Omental fat pad (tissue), 4 donors: Measurements from ENCODE around the gene SDK1. TPM values are rescaled to one million over a fixed set of nuclear protein-coding genes. Genes with fewer than 3 reads are reported as not detected.

Source experiments
- ATAC-seq: fragments of 150-250 bp; one replicate; pipeline ENCODE4 v1.9.1; 2016; ENCODE audit warnings: mild to moderate bottlenecking, moderate library complexity; ENCODE audit not compliant: low FRiP score
- DNase-seq: peaks from one replicate; pipeline ENCODE4 v3.0.0-alpha.2; 2019; ENCODE audit warnings: low spot score
- total RNA-seq, 4 donors: library from RNA; depleted of rRNA; stranded (reverse); fragments of >200 nt; gene quantifications; one replicate each; pipeline ENCODE4 v1.1.0, GENCODE V29; 2016
- TF ChIP-seq, protein P1 (sequence below), 3 donors: fragments of 450-650 bp; IDR thresholded peaks; one replicate each; pipeline ENCODE4 v1.5.1; 2016 to 2017; ENCODE audit warnings: antibody characterized with exemption in 3 of 3, mild to moderate bottlenecking in 3 of 3, moderate library complexity in 2 of 3

SDK1 gene
- total RNA-seq, 4 donors from 2014 or later, result 2.5 to 14.7 (median 5.4) TPM

DNA sequence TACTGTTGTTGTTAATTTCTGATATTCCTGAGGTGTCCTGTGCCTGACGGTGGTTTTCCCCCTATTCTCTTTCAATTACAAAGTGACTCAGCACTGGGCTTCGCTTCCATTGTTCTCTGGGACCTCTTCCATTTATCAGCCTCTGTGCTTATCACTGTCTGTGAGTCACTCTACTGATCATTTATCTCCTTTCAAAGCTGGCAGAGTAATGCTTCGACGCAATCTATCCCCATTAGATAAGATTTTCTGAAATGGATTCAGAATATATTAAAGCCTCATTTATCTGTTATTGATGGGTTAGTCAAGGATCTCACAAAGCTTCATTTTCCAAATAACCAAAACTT is 679.2 kb downstream of the SDK1 start:
- ATAC-seq, result no peak
- TF ChIP-seq, protein P1, sequence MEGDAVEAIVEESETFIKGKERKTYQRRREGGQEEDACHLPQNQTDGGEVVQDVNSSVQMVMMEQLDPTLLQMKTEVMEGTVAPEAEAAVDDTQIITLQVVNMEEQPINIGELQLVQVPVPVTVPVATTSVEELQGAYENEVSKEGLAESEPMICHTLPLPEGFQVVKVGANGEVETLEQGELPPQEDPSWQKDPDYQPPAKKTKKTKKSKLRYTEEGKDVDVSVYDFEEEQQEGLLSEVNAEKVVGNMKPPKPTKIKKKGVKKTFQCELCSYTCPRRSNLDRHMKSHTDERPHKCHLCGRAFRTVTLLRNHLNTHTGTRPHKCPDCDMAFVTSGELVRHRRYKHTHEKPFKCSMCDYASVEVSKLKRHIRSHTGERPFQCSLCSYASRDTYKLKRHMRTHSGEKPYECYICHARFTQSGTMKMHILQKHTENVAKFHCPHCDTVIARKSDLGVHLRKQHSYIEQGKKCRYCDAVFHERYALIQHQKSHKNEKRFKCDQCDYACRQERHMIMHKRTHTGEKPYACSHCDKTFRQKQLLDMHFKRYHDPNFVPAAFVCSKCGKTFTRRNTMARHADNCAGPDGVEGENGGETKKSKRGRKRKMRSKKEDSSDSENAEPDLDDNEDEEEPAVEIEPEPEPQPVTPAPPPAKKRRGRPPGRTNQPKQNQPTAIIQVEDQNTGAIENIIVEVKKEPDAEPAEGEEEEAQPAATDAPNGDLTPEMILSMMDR (IDR thresholded peaks at IDR 0.05), result no peak
- no peak for DNase-seq

DNA sequence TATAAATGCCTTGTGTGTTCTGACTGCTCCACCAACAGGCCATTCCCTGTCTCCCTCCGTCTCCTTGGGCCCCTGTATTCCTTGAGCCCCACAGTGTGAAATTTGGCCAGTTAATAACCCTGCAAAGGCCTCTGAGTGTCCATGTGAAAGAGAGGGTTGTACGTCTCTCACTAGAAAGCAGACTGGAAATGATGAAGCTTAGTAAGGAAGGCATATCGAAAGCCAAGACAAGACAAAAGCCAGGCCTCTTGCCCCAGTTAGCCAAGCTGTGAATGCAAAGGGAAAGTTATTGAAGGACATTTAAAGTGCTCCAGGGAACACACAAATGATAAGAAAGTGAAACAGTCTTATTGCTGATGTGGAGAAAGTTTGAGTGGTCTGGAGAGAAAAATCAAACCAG is 680.2 kb downstream of the SDK1 start:
- DNase-seq, result no peak
- ATAC-seq, result no peak
- TF ChIP-seq, protein P1 (IDR thresholded peaks at IDR 0.05), result no peak

GRCh38 chr7:3984456-3984855 is 683.4 kb downstream of the SDK1 start:
- ATAC-seq (no peak), DNase-seq (no peak)
- TF ChIP-seq, protein P1 (IDR thresholded peaks at IDR 0.05), result no peak

DNA sequence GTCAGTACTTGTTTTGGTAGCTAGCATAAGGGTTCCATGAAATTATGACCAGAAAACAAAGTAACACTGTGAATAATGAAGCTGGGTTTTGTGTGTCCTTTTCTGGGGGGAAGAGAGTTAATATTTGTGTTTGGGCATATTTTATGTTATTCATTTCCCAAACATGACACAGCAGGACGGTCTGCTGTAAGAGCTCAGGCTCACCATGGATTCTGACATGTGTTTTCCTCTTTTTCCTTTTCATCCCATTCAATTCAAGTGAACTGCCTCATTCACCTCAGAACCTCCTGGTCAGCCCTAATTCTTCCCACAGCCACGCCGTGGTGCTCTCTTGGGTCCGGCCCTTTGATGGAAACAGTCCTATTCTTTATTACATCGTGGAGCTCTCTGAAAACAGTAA is 685.9 kb downstream of the SDK1 start:
- no peak for DNase-seq
- TF ChIP-seq, protein P1 (IDR thresholded peaks at IDR 0.05), result no peak

GRCh38 chr7:3987426-3987927 is 686.4 kb downstream of the SDK1 start:
- no peak for ATAC-seq
- no peak for DNase-seq
- TF ChIP-seq, protein P1 (IDR thresholded peaks at IDR 0.05), result no peak

More for the DNA sequence above, 685.9 kb downstream of the SDK1 start:
- ATAC-seq, result no peak

- ATAC-seq, result no peak
- no peak for DNase-seq
- TF ChIP-seq, protein P1 (IDR thresholded peaks at IDR 0.05), result no peak
These were observed 688.7 kb downstream of the SDK1 start for GRCh38 chr7:3989723-3990122.

DNA sequence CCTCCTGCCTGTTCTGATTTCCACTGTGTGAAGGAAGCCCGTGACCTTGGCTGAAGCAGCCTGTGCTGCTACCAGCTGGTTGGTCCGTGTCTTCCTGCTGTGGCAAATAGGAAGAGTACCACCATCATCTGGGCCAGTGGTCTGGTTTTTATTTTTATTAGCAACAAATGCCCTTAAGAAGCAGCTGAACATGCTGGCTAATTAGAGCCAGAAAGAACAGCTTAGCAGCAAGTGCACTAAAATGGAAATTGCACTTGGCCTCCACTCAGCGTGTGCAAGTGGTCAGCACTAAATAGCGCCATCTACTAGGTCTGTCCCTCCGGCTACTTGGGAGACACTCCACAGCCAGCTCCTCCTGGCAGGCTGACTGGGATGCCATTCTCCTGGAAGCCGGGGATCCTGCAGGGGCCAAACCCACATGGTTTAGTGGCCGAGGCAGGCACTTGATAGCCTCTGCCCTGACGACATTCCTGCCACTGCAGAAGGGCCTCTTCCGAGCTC is 690.7 kb downstream of the SDK1 start:
- ATAC-seq (no peak), DNase-seq (no peak)
- TF ChIP-seq, protein P1 (IDR thresholded peaks at IDR 0.05), result no peak
